ENCODE data around the gene PCDHA13. TPM values are rescaled to one million over a fixed set of nuclear protein-coding genes. Genes with fewer than 3 reads are reported as not detected.

The PCDHA13 gene
- total RNA-seq, 1 donor from 2014 or later, result 2.6 TPM

DNA sequence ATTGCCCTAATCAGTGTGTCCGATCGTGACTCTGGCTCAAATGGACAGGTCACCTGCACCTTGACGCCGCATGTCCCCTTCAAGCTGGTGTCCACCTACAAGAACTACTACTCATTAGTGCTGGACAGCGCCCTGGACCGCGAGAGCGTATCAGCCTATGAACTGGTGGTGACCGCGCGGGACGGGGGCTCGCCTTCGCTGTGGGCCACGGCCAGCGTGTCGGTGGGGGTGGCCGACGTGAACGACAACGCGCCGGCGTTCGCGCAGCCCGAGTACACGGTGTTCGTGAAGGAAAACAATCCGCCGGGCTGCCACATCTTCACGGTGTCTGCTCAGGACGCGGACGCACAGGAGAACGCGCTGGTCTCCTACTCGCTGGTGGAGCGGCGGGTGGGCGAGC lies 1.4 kb downstream of the PCDHA13 start:
- Mint-ChIP-seq H3K36me3 (peaks cover 47% of the 10 kb centered on the region), H3K27me3 (no peaks in the 10 kb centered on the region), H3K27ac (no peak overlapping the region), H3K4me1 (ENCODE audit: unreplicated experiment) (no peaks in the 10 kb centered on the region), H3K4me3 (no peak overlapping the region), H3K9me3 (peaks cover 34% of the 10 kb centered on the region)
- no peak for DNase-seq (ENCODE audit: extremely low spot score, unreplicated experiment)
- TF ChIP-seq, protein P1, sequence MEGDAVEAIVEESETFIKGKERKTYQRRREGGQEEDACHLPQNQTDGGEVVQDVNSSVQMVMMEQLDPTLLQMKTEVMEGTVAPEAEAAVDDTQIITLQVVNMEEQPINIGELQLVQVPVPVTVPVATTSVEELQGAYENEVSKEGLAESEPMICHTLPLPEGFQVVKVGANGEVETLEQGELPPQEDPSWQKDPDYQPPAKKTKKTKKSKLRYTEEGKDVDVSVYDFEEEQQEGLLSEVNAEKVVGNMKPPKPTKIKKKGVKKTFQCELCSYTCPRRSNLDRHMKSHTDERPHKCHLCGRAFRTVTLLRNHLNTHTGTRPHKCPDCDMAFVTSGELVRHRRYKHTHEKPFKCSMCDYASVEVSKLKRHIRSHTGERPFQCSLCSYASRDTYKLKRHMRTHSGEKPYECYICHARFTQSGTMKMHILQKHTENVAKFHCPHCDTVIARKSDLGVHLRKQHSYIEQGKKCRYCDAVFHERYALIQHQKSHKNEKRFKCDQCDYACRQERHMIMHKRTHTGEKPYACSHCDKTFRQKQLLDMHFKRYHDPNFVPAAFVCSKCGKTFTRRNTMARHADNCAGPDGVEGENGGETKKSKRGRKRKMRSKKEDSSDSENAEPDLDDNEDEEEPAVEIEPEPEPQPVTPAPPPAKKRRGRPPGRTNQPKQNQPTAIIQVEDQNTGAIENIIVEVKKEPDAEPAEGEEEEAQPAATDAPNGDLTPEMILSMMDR (conservative IDR thresholded peaks at IDR 0.05), result no peak

DNA sequence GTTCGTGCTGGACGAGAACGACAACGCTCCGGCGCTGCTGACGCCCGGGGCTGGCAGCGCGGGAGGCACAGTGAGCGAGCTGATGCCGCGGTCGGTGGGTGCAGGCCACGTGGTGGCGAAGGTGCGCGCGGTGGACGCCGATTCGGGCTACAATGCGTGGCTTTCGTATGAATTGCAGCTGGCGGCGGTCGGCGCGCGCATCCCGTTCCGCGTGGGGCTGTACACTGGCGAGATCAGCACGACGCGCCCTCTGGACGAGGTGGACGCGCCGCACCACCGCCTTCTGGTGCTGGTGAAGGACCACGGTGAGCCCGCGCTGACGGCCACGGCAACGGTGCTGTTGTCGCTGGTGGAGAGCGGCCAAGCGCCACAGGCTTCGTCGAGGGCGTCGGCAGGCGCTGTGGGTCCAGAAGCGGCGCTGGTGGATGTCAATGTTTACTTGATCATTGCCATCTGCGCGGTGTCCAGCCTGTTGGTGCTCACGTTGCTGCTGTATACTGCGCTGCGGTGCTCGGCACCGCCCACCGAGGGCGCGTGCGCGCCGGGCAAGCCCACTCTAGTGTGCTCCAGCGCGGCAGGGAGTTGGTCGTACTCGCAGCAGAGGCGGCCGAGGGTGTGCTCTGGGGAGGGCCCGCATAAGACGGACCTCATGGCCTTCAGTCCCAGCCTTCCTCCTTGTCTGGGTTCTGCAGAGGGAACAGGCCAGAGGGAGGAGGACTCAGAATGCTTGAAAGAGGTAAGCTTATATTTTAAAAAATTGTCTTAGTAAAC lies 2.2 kb downstream of the PCDHA13 start:
- DNase-seq (ENCODE audit: extremely low spot score, unreplicated experiment), result no peak

DNA sequence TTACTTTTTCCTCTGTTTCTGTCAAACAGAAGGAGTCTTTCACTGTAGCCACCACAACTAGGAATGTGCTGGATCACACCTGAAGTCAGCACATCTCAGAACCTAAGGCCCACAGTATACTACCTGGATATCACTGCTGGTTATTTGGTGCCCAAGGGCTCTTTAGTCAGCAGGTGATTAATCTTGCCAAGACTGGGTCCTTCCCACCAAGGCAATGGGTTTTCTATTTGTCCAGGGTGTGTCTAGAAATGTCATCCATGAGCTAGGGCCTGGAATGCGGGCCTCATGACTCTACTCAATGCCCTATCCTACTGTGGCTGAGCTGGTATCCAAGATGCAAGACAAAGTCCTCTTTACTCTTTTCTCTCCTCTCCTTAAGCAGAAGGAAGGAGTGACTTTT lies 34.4 kb downstream of the PCDHA13 start:
- TF ChIP-seq, protein P1 (conservative IDR thresholded peaks at IDR 0.05), result no peak
- DNase-seq (ENCODE audit: extremely low spot score, unreplicated experiment), result no peak
- Mint-ChIP-seq H3K9me3 (peaks cover 6% of the 10 kb centered on the region), H3K27me3 (no peaks in the 10 kb centered on the region), H3K36me3 (peaks cover 6% of the 10 kb centered on the region), H3K4me3 (no peak overlapping the region), H3K27ac (no peak overlapping the region), H3K4me1 (ENCODE audit: unreplicated experiment) (no peaks in the 10 kb centered on the region)

More for the DNA sequence above, 2.2 kb downstream of the PCDHA13 start:
- H3K9me3 Mint-ChIP-seq, result peaks cover 29% of the 10 kb centered on the region
- no peak overlapping the region for H3K4me3 Mint-ChIP-seq
- H3K4me1 Mint-ChIP-seq (ENCODE audit: unreplicated experiment), result no peaks in the 10 kb centered on the region
- H3K27ac Mint-ChIP-seq, result no peak overlapping the region
- TF ChIP-seq, protein P1 (conservative IDR thresholded peaks at IDR 0.05), result no peak
- no peaks in the 10 kb centered on the region for H3K27me3 Mint-ChIP-seq
- H3K36me3 Mint-ChIP-seq, result peaks cover 42% of the 10 kb centered on the region

DNA sequence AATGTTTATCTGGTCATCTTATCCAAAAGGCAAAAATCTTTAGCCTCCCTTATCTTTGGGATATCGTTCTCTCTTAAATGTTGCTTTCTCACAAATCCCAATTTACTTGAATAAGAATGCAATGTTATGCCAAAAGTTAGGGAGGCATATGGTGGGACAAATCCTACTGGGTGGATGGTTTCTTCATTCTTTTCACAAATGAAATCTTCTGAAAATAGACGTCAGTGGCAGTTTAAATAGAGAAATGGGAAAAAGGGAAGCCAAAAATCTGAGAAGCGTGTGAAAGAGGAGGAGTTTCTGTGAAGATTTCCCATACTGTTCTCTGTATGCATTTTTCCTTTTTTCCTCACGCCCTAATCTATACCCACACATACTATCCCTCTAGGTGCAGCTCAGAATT lies 41.7 kb downstream of the PCDHA13 start:
- Mint-ChIP-seq H3K27ac (no peak overlapping the region), H3K36me3 (no peaks in the 10 kb centered on the region), H3K4me1 (ENCODE audit: unreplicated experiment) (no peaks in the 10 kb centered on the region), H3K4me3 (no peak overlapping the region), H3K9me3 (no peaks in the 10 kb centered on the region), H3K27me3 (peaks cover 24% of the 10 kb centered on the region)
- no peak for DNase-seq (ENCODE audit: extremely low spot score, unreplicated experiment)
- TF ChIP-seq, protein P1 (conservative IDR thresholded peaks at IDR 0.05), result no peak

DNA sequence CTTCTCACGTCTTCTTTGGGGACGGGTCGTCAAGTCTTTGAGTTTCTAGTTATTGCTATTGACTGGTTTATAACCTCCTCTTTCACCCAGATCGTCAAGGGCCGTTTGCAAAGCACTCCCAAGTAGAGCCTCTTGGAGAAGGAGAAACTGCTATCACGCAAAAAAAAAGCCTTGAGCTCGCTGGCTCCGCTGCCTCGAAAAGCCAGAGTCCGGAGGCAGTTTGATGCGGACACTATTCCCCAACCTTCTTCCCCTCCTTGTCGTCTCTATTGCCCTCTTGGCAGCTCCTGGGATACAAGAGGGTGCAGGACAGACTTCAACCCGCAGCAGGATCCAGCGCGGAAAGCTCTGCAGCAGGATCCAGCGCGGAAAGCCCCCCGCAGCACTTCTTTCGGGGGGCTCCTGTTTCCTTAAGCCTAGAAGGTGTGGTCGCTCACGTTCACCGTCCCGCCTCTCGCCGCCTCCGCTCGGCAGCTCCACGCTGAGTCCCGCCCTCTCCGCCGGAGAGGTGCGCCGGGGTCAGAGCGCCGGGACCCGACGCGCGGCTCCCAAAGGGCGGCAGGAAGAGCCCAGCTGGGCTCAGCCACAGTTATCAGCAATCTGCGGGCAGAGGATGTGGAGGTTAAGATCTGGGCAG lies 44.0 kb downstream of the PCDHA13 start, which contains the start of gene PCDHAC1:
TSS of gene PCDHAC1 (plus strand) at position 494 of the 637 bp plus-strand sequence. CDS start 594 bp downstream, outside the sequence.
- TF ChIP-seq, protein P1 (conservative IDR thresholded peaks at IDR 0.05), result no peak
- H3K9me3 Mint-ChIP-seq, result no peaks in the 10 kb centered on the region
- H3K4me3 Mint-ChIP-seq, result peak within 1 kb of the TSS; percentile 91
- no peaks in the 10 kb centered on the region for H3K36me3 Mint-ChIP-seq
- H3K27me3 Mint-ChIP-seq, result peaks cover 26% of the 10 kb centered on the region
- no peak for DNase-seq (ENCODE audit: extremely low spot score, unreplicated experiment)
- H3K27ac Mint-ChIP-seq, result peak within 1 kb of the TSS; percentile 83
- H3K4me1 Mint-ChIP-seq (ENCODE audit: unreplicated experiment), result no peaks in the 10 kb centered on the region

Measured in type B pancreatic cell (in vitro differentiated cells).